CD4-positive, alpha-beta T cell (primary cell): ENCODE measurements around the gene SDK1. TPM values are rescaled to one million over a fixed set of nuclear protein-coding genes. Genes with fewer than 3 reads are reported as not detected.

Experiments used
- ATAC-seq: fragments of 200-7000 bp; cut with Tn5 transposase; one replicate; pipeline ENCODE4 v1.10.0; 2022; ENCODE audit warnings: mild to moderate bottlenecking; ENCODE audit not compliant: poor library complexity
- CTCF ChIA-PET: fragments of 350-600 bp; sonication (Branson Sonifier 250); formaldehyde crosslinking; loops from one replicate; lab custom pipeline; 2021; ENCODE audit warnings: antibody characterized with exemption, inconsistent platforms; lab: Charles Lee
- POLR2A ChIA-PET: fragments of 350-600 bp; sonication (Branson Sonifier 250); formaldehyde crosslinking; loops from one replicate; lab custom pipeline; 2021; ENCODE audit warnings: antibody characterized with exemption, inconsistent platforms; lab: Charles Lee
- DNase-seq, 14 experiments: peaks; one replicate each; pipeline ENCODE4 v3.0.0-alpha.2; 2013 to 2020; ENCODE audit warnings: mixed read lengths in 2 of 14
- H3K27ac ChIP-seq, 2 donors: one replicate each; pipeline versions ENCODE4 v1.5.1 to v1.7.0; 2013; ENCODE audit warnings: low read length in 2 of 2, low read depth in 1 of 2, mild to moderate bottlenecking in 1 of 2
- H3K27me3 ChIP-seq, 2 experiments: 1 replicate in 1 of 2; 2 replicates in 1 of 2; pipeline versions ENCODE4 v1.6.1 to v1.7.0; 2013; ENCODE audit warnings: low read length in 2 of 2, control low read depth in 1 of 2, mild to moderate bottlenecking in 1 of 2, moderate library complexity in 1 of 2; ENCODE audit not compliant: insufficient read depth in 2 of 2, control insufficient read depth in 1 of 2
- H3K36me3 ChIP-seq: one replicate; pipeline ENCODE4 v1.6.1; 2013; ENCODE audit warnings: low read length, control low read depth; ENCODE audit not compliant: insufficient read depth
- H3K4me1 ChIP-seq: one replicate; pipeline ENCODE4 v1.6.1; 2013; ENCODE audit warnings: low read length, control low read depth; ENCODE audit not compliant: insufficient read depth
- H3K4me3 ChIP-seq: one replicate; pipeline ENCODE4 v1.5.1; 2013; ENCODE audit warnings: mild to moderate bottlenecking, low read length, moderate library complexity
- H3K9me3 ChIP-seq, 2 experiments: 1 replicate in 1 of 2; 2 replicates in 1 of 2; pipeline versions ENCODE4 v1.6.1 to v1.7.0; 2013; ENCODE audit warnings: low read length in 2 of 2, mild to moderate bottlenecking in 2 of 2, control low read depth in 1 of 2, moderate library complexity in 1 of 2; ENCODE audit not compliant: control insufficient read depth in 1 of 2, insufficient read depth in 1 of 2
- H3K27ac Mint-ChIP-seq: one replicate; pipeline ENCODE4 v1.8.0; 2020; ENCODE audit warnings: mixed read lengths
- H3K27me3 Mint-ChIP-seq: one replicate; pipeline ENCODE4 v1.8.0; 2021; ENCODE audit warnings: mixed read lengths
- H3K36me3 Mint-ChIP-seq: one replicate; pipeline ENCODE4 v1.8.0; 2021; ENCODE audit warnings: low read depth, mixed read lengths
- H3K4me1 Mint-ChIP-seq: one replicate; pipeline ENCODE4 v1.8.0; 2021; ENCODE audit warnings: low read depth, mixed read lengths
- H3K4me3 Mint-ChIP-seq: one replicate; pipeline ENCODE4 v1.8.0; 2020; ENCODE audit warnings: mild to moderate bottlenecking, mixed read lengths
- H3K9me3 Mint-ChIP-seq: one replicate; pipeline ENCODE4 v1.8.0; 2020; ENCODE audit warnings: mixed read lengths
- intact Hi-C, 2 experiments: fragments of 100-400 bp; cut with DNase I in 1 of 2; cut with micrococcal nuclease in 1 of 2; formaldehyde crosslinking; loops; one replicate each; pipeline versions ENCODE4 v1.15.1 to v1.9.0; 2023 to 2025; cut with DNase I, micrococcal nuclease
- total RNA-seq, 174 experiments: library from RNA in 2 of 174; stranded (reverse) in 2 of 174; gene quantifications; one replicate each; pipeline ENCODE4 v1.2.3 and lab custom pipeline; 2021 to 2026
- TF ChIP-seq, protein P1 (sequence below): fragments of 200-600 bp; IDR thresholded peaks from one replicate; pipeline ENCODE4 v1.8.0; 2022; ENCODE audit warnings: antibody characterized with exemption, mild to moderate bottlenecking

SDK1 gene
- total RNA-seq, 2 experiments from 2014 or later = 1.1 to 1.3 TPM

- H3K27ac ChIP-seq = no peak overlapping the region
- ChIA-PET POLR2A (no interaction called here), CTCF (no interaction called here)
- H3K4me3 ChIP-seq = no peak overlapping the region
- intact Hi-C loops = no loop called here
- no peaks in the 10 kb centered on the region for H3K36me3 ChIP-seq
- H3K27me3 ChIP-seq = no peaks in the 10 kb centered on the region
- Mint-ChIP-seq H3K36me3 (no peaks in the 10 kb centered on the region), H3K4me3 (no peak overlapping the region), H3K27me3 (no peaks in the 10 kb centered on the region), H3K9me3 (no peaks in the 10 kb centered on the region), H3K4me1 (peaks cover 24% of the 10 kb centered on the region), H3K27ac (no peak overlapping the region)
- TF ChIP-seq, protein P1, sequence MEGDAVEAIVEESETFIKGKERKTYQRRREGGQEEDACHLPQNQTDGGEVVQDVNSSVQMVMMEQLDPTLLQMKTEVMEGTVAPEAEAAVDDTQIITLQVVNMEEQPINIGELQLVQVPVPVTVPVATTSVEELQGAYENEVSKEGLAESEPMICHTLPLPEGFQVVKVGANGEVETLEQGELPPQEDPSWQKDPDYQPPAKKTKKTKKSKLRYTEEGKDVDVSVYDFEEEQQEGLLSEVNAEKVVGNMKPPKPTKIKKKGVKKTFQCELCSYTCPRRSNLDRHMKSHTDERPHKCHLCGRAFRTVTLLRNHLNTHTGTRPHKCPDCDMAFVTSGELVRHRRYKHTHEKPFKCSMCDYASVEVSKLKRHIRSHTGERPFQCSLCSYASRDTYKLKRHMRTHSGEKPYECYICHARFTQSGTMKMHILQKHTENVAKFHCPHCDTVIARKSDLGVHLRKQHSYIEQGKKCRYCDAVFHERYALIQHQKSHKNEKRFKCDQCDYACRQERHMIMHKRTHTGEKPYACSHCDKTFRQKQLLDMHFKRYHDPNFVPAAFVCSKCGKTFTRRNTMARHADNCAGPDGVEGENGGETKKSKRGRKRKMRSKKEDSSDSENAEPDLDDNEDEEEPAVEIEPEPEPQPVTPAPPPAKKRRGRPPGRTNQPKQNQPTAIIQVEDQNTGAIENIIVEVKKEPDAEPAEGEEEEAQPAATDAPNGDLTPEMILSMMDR = no peak
- H3K4me1 ChIP-seq = no peaks in the 10 kb centered on the region
- no peak for DNase-seq
- no peak for ATAC-seq
- no peaks in the 10 kb centered on the region for H3K9me3 ChIP-seq
Observed at GRCh38 chr7:3520206-3520605, 219.2 kb downstream of the SDK1 start.

DNA sequence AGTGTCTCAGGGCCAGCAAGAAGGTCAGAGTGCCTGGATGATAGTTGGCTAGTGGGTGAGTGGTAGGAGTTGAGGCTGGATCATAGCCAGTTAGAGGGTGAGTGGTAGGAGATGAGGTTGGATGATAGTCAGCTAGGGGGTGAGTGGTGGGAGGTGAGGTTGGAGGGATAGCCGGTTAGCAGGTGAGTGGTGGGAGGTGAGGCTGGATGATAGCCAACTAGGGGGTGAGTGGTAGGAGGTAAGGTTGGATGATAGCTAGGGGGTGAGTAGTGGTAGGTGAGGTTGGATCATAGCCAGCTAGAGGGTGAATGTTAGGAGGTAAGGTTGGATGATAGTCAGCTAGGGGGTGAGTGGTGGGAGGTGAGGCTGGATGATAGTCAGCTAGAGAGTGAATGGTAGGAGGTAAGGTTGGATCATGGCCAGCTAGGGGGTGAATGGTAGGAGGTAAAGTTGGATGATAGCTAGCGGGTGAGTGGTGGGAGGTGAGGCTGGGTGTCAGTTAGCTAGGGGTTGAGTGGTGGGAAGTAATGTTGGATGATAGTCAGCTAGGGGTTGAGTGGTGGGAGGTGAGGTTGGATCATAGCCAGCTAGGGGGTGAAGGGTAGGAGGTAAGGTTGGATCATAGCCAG is 226.6 kb downstream of the SDK1 start:
- ChIA-PET POLR2A (no interaction called here), CTCF (no interaction called here)
- Histone ChIP-seq H3K36me3 (no peaks in the 10 kb centered on the region), H3K27ac (no peak overlapping the region), H3K4me3 (no peak overlapping the region), H3K27me3 (no peaks in the 10 kb centered on the region), H3K4me1 (no peaks in the 10 kb centered on the region), H3K9me3 (no peaks in the 10 kb centered on the region)
- Mint-ChIP-seq H3K27me3 (no peaks in the 10 kb centered on the region), H3K36me3 (no peaks in the 10 kb centered on the region), H3K27ac (no peak overlapping the region), H3K9me3 (no peaks in the 10 kb centered on the region), H3K4me3 (no peak overlapping the region), H3K4me1 (peaks cover 3% of the 10 kb centered on the region)
- DNase-seq = no peak
- TF ChIP-seq, protein P1 = no peak
- ATAC-seq = no peak
- intact Hi-C loops = no loop called here

DNA sequence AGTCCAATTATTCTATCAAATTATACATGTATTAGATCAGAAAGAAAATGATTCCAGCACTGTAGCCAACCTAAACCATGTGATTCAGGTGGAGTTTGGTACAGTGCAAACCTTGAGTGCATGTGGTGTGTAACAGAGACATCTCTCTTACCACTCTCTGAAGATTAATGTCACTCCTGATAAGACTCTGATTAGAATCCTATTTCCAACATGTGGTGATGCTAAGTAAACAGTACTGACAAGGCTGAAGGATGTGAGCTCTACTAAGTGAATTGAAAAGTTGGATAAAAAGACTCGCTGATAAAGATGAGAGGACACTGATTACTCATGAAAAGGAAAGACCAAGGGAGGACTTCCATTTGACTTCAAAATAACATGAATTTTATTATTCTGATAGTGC is 232.0 kb downstream of the SDK1 start:
- Histone ChIP-seq H3K36me3 (no peaks in the 10 kb centered on the region), H3K27ac (no peak overlapping the region), H3K4me3 (no peak overlapping the region), H3K4me1 (no peaks in the 10 kb centered on the region), H3K27me3 (no peaks in the 10 kb centered on the region), H3K9me3 (no peaks in the 10 kb centered on the region)
- H3K4me1 Mint-ChIP-seq = peaks cover 17% of the 10 kb centered on the region
- no peaks in the 10 kb centered on the region for H3K36me3 Mint-ChIP-seq
- H3K27ac Mint-ChIP-seq = no peak overlapping the region
- no peak overlapping the region for H3K4me3 Mint-ChIP-seq
- POLR2A ChIA-PET = interaction anchor here (0.7 kb wide), 1 partner anchor 69 kb away, joined by 3 read pairs; no protein-coding TSS in a partner anchor
- intact Hi-C loops = no loop called here
- H3K27me3 Mint-ChIP-seq = no peaks in the 10 kb centered on the region
- CTCF ChIA-PET = no interaction called here
- no peaks in the 10 kb centered on the region for H3K9me3 Mint-ChIP-seq
- TF ChIP-seq, protein P1 = no peak
- ATAC-seq = no peak
- DNase-seq = no peak
